Glutamatergic neuron (in vitro differentiated cells): ENCODE measurements around the gene RPL27A. TPM values are rescaled to one million over a fixed set of nuclear protein-coding genes. Genes with fewer than 3 reads are reported as not detected.

ENCODE experiments used
- DNase-seq: peaks from one replicate; pipeline ENCODE4 v3.0.0; 2022
- H3K27ac Mint-ChIP-seq: one replicate; pipeline ENCODE4 v1.8.0; 2020; ENCODE audit warnings: mild to moderate bottlenecking, mixed read lengths, inconsistent platforms; ENCODE audit not compliant: unreplicated experiment
- H3K27me3 Mint-ChIP-seq: one replicate; pipeline ENCODE4 v1.8.0; 2020; ENCODE audit warnings: mild to moderate bottlenecking, moderate library complexity, mixed read lengths, inconsistent platforms; ENCODE audit not compliant: unreplicated experiment
- H3K36me3 Mint-ChIP-seq: one replicate; pipeline ENCODE4 v1.8.0; 2020; ENCODE audit warnings: mild to moderate bottlenecking, mixed read lengths, inconsistent platforms; ENCODE audit not compliant: unreplicated experiment
- H3K4me1 Mint-ChIP-seq: one replicate; pipeline ENCODE4 v1.8.0; 2020; ENCODE audit warnings: mild to moderate bottlenecking, low read depth, mixed read lengths, inconsistent platforms; ENCODE audit not compliant: unreplicated experiment
- H3K4me3 Mint-ChIP-seq: one replicate; pipeline ENCODE4 v1.8.0; 2020; ENCODE audit warnings: mild to moderate bottlenecking, mixed read lengths, inconsistent platforms; ENCODE audit not compliant: unreplicated experiment
- H3K9me3 Mint-ChIP-seq: one replicate; pipeline ENCODE4 v1.8.0; 2020; ENCODE audit warnings: mild to moderate bottlenecking, moderate library complexity, mixed read lengths, inconsistent platforms; ENCODE audit not compliant: unreplicated experiment
- total RNA-seq: library from RNA; stranded (reverse); fragmentation: NEBNext Ultra II Directional; extraction: Animal tissue kit (Norgen Biotek cat#: 25700); gene quantifications from one replicate; pipeline ENCODE4 v1.2.1, GENCODE V29; 2021; ENCODE audit not compliant: unreplicated experiment
- TF ChIP-seq, protein P1 (sequence below): fragments of 200-600 bp; sonication (generic); IDR thresholded peaks from one replicate; pipeline ENCODE4 v1.5.0; 2021; ENCODE audit not compliant: partially characterized antibody, unreplicated experiment

RPL27A gene
- total RNA-seq, 1 donor from 2014 or later: 398 TPM

GRCh38 chr11:8640267-8640906 is 42.2 kb upstream of the RPL27A start:
- Mint-ChIP-seq H3K27me3 (no peaks in the 10 kb centered on the region), H3K4me3 (no peak overlapping the region), H3K27ac (no peak overlapping the region), H3K4me1 (peaks cover 3% of the 10 kb centered on the region), H3K36me3 (peaks cover 14% of the 10 kb centered on the region), H3K9me3 (peaks cover 4% of the 10 kb centered on the region)
- TF ChIP-seq, protein P1, sequence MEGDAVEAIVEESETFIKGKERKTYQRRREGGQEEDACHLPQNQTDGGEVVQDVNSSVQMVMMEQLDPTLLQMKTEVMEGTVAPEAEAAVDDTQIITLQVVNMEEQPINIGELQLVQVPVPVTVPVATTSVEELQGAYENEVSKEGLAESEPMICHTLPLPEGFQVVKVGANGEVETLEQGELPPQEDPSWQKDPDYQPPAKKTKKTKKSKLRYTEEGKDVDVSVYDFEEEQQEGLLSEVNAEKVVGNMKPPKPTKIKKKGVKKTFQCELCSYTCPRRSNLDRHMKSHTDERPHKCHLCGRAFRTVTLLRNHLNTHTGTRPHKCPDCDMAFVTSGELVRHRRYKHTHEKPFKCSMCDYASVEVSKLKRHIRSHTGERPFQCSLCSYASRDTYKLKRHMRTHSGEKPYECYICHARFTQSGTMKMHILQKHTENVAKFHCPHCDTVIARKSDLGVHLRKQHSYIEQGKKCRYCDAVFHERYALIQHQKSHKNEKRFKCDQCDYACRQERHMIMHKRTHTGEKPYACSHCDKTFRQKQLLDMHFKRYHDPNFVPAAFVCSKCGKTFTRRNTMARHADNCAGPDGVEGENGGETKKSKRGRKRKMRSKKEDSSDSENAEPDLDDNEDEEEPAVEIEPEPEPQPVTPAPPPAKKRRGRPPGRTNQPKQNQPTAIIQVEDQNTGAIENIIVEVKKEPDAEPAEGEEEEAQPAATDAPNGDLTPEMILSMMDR: no peak
- DNase-seq: no peak

DNA sequence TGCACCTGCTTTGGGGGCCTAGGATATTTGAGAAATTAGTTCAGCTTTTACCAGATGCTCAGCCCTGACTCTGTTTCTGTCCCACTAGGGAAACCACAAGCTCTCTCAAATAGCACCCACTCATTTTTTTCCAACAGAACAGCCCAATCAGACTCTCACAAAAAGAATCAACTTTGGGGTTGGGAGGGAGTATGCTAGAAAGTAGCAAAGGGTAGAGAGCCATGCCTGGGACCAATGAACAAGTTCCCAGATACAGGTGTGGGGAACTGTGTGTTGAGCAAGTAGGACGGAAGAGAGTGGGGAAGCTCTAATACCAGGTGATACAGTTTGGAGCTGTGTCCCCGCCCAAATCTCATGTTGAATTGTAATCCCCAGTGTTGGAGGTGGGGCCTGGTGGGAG is 41.3 kb upstream of the RPL27A start:
- no peak for DNase-seq
- Mint-ChIP-seq H3K36me3 (peaks cover 7% of the 10 kb centered on the region), H3K4me3 (no peak overlapping the region), H3K4me1 (peaks cover 3% of the 10 kb centered on the region), H3K9me3 (peaks cover 4% of the 10 kb centered on the region), H3K27ac (no peak overlapping the region), H3K27me3 (no peaks in the 10 kb centered on the region)
- TF ChIP-seq, protein P1: no peak

DNA sequence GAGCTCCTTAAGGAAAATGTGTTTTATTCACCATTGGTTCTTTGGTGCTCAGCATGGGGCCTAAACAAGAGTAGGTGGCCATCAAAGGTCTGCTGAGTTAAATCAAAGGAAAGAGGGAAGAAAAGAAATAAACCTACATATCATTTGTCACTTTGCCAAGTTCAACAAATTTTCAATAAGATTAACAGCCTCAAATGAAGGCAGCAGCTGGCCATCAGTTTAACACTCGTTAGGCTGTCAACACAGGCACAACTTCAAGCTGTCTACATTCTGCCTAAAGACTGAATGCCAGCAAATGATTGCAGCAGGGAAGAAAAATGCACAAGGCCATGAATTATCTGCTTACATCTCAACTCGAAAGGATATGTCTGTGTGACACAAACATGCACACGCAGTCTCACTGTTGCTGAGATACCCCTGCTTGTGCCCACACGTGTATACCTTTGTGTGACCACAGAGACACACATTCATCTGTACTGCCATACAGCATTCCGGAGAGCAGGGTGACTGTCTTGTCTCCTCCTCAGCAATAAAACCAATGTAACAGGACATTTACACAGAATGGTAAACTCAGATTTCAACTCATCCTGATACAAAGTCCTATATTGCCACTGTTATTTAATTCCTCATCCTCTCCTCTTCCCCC is 40.3 kb upstream of the RPL27A start:
- Mint-ChIP-seq H3K9me3 (peaks cover 4% of the 10 kb centered on the region), H3K27me3 (no peaks in the 10 kb centered on the region), H3K4me1 (peaks cover 3% of the 10 kb centered on the region), H3K4me3 (no peak overlapping the region), H3K36me3 (no peaks in the 10 kb centered on the region), H3K27ac (no peak overlapping the region)
- no peak for DNase-seq
- TF ChIP-seq, protein P1: no peak

DNA sequence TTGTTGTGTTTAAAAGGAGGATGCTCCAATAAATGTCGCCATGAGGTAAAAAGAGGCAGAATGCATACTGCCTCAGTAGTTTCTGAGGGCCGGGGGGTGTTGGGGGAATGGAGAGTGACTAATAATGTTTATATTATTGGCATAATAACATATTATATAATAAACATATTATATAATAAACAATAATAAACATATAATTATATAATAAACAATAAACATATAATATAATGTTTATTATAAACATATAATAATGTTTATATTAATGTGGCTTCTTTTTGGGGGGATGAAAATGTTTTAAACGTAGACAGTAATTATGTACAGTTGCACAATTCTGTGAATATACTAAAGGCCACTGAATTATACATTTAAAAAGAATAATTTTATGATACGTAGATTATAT is 35.7 kb upstream of the RPL27A start:
- peaks cover 3% of the 10 kb centered on the region for H3K9me3 Mint-ChIP-seq
- DNase-seq: no peak
- H3K27me3 Mint-ChIP-seq: no peaks in the 10 kb centered on the region
- no peak overlapping the region for H3K27ac Mint-ChIP-seq
- TF ChIP-seq, protein P1: no peak
- no peaks in the 10 kb centered on the region for H3K36me3 Mint-ChIP-seq
- H3K4me1 Mint-ChIP-seq: peaks cover 13% of the 10 kb centered on the region
- H3K4me3 Mint-ChIP-seq: no peak overlapping the region

DNA sequence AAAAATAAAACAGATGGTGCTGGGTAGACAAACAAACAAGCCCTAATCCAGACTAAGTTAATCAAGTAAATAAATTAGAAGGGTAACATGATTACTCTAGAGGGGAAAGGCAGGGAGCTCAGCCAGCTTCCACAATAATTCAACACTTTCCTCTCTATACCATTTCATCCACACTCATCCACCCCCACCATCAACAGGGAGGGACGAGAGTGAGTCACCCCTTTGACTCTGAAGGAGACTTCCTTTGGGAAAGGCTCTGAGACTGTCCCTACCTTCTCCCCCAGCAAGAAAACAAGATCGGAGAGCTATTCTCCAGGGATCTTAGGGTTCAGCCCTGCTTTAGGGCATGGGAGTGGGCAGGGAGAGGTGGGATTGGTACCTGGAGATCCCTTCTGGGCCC is 33.2 kb upstream of the RPL27A start:
- H3K27ac Mint-ChIP-seq: no peak overlapping the region
- no peak overlapping the region for H3K4me3 Mint-ChIP-seq
- no peak for DNase-seq
- H3K4me1 Mint-ChIP-seq: peaks cover 11% of the 10 kb centered on the region
- TF ChIP-seq, protein P1: no peak
- H3K36me3 Mint-ChIP-seq: no peaks in the 10 kb centered on the region
- H3K9me3 Mint-ChIP-seq: peaks cover 3% of the 10 kb centered on the region
- no peaks in the 10 kb centered on the region for H3K27me3 Mint-ChIP-seq
